ENCODE measurements around the gene CLK3.
"Not testable (repeated sequence)": the region's sequence is repeated elsewhere in the genome, so short reads cannot be mapped to it uniquely, and the experiment has no call there.

CLK3 gene

GRCh38 chr15:74626752-74627692 lies 11.4 kb downstream of the CLK3 start:
- no peak for TF ChIP-seq CTCF (IDR thresholded peaks at IDR 0.05; ENCODE audit: low read length, missing control alignments)
- H3K4me3 ChIP-seq (replicated peaks; ENCODE audit: low read depth, low read length), result no peak overlapping the region
- DNase-seq (ENCODE audit: low read depth), result no peak

- DNase-seq (ENCODE audit: low read depth), result no peak
- no peak for TF ChIP-seq CTCF (IDR thresholded peaks at IDR 0.05; ENCODE audit: low read length, missing control alignments)
- no peak overlapping the region for H3K4me3 ChIP-seq (replicated peaks; ENCODE audit: low read depth, low read length)
Observed at GRCh38 chr15:74627766-74628165, 12.1 kb downstream of the CLK3 start.

- no peak for TF ChIP-seq CTCF (IDR thresholded peaks at IDR 0.05; ENCODE audit: low read length, missing control alignments)
- DNase-seq (ENCODE audit: low read depth), result no peak
- H3K4me3 ChIP-seq (replicated peaks; ENCODE audit: low read depth, low read length), result no peak overlapping the region
Observed at GRCh38 chr15:74628199-74628598, 12.6 kb downstream of the CLK3 start.

GRCh38 chr15:74628949-74629348 lies 13.3 kb downstream of the CLK3 start:
- H3K4me3 ChIP-seq (replicated peaks; ENCODE audit: low read depth, low read length), result no peak overlapping the region
- DNase-seq (ENCODE audit: low read depth), result no peak
- TF ChIP-seq CTCF (IDR thresholded peaks at IDR 0.05; ENCODE audit: low read length, missing control alignments), result no peak

GRCh38 chr15:74629696-74630095 lies 14.1 kb downstream of the CLK3 start:
- DNase-seq (ENCODE audit: low read depth); H3K4me3 ChIP-seq (replicated peaks; ENCODE audit: low read depth, low read length): not testable (repeated sequence)

- no peak for TF ChIP-seq CTCF (IDR thresholded peaks at IDR 0.05; ENCODE audit: low read length, missing control alignments)
- H3K4me3 ChIP-seq (replicated peaks; ENCODE audit: low read depth, low read length), result no peak overlapping the region
- no peak for DNase-seq (ENCODE audit: low read depth)
Observed at GRCh38 chr15:74630284-74631086, 14.8 kb downstream of the CLK3 start.

- no peak for TF ChIP-seq CTCF (IDR thresholded peaks at IDR 0.05; ENCODE audit: low read length, missing control alignments)
Observed at GRCh38 chr15:74631087-74631385, 15.4 kb downstream of the CLK3 start.

More at GRCh38 chr15:74631087-74631385, 15.4 kb downstream of the CLK3 start:
- DNase-seq (ENCODE audit: low read depth), result no peak
- H3K4me3 ChIP-seq (replicated peaks; ENCODE audit: low read depth, low read length), result no peak overlapping the region

Measured in fibroblast of pulmonary artery (primary cell).